Ovary (tissue), 3 donors: ENCODE measurements around the gene BDH1.

ENCODE experiments used
- EP300 ChIP-seq: sonication (generic); formaldehyde crosslinking; IDR thresholded peaks from one replicate; pipeline ENCODE4 v1.6.1; 2017; ENCODE audit warnings: antibody characterized with exemption
- POLR2A ChIP-seq: fragments of 450-650 bp; IDR thresholded peaks from one replicate; pipeline ENCODE4 v1.6.1; 2017; ENCODE audit warnings: antibody characterized with exemption, mild to moderate bottlenecking, moderate library complexity
- TF ChIP-seq, protein P1 (sequence below), 3 donors: fragments of 450-650 bp in 2 of 3; fragments of 200-600 bp in 1 of 3; IDR thresholded peaks; one replicate each; pipeline versions ENCODE4 v1.5.1 to v1.8.0; 2016 to 2022; ENCODE audit warnings: antibody characterized with exemption in 3 of 3, mild to moderate bottlenecking in 1 of 3
- donor health status: DM: no; HTN: no; CAD: no.

DNA sequence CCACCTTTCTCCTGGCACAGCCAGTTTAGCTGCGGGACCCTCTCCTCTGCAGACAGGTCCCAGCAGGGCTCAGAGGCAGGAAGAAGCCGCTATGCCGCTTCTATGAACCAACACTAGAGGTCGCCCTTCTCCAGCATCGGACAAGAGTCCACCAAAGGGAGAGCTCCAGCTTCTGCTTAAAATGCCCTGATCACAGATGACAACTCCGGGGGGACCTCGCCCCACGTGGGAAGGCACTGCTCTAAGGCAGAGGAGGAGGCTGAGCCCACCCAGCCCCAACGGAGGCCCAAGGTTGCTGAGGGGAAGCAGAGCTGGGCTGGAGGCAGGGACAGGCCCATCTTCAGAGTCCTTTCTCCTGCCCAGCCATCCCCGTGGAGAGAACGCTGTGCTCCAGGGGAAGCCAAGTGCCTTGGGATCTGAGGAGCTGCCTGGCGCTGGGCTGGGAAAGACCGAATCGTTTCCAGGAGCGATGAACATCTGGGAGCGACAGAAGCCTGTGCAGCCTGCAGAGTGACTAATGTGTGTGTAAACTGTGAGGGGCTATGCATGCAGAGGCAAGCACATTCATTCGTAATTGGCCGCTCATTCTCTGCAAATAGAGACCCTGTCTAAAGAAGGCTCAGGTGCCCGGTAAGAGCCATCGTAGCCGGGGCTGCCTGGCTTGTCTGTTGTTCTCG lies 43.5 kb upstream of the BDH1 start:
- TF ChIP-seq, protein P1, sequence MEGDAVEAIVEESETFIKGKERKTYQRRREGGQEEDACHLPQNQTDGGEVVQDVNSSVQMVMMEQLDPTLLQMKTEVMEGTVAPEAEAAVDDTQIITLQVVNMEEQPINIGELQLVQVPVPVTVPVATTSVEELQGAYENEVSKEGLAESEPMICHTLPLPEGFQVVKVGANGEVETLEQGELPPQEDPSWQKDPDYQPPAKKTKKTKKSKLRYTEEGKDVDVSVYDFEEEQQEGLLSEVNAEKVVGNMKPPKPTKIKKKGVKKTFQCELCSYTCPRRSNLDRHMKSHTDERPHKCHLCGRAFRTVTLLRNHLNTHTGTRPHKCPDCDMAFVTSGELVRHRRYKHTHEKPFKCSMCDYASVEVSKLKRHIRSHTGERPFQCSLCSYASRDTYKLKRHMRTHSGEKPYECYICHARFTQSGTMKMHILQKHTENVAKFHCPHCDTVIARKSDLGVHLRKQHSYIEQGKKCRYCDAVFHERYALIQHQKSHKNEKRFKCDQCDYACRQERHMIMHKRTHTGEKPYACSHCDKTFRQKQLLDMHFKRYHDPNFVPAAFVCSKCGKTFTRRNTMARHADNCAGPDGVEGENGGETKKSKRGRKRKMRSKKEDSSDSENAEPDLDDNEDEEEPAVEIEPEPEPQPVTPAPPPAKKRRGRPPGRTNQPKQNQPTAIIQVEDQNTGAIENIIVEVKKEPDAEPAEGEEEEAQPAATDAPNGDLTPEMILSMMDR (IDR thresholded peaks at IDR 0.05): peak; percentile 73 to 80 (median 78)
- TF ChIP-seq POLR2A (no peak), EP300 (no peak)
